GM19099 (cell line): ENCODE results near the gene PTRHD1.

Source experiments
- POLR2A ChIP-seq: IDR thresholded peaks from 3 replicates; pipeline ENCODE4 v1.6.1; 2011; ENCODE audit warnings: low read depth; ENCODE audit not compliant: insufficient read length; ENCODE audit errors: extremely low read depth

Gene PTRHD1

DNA sequence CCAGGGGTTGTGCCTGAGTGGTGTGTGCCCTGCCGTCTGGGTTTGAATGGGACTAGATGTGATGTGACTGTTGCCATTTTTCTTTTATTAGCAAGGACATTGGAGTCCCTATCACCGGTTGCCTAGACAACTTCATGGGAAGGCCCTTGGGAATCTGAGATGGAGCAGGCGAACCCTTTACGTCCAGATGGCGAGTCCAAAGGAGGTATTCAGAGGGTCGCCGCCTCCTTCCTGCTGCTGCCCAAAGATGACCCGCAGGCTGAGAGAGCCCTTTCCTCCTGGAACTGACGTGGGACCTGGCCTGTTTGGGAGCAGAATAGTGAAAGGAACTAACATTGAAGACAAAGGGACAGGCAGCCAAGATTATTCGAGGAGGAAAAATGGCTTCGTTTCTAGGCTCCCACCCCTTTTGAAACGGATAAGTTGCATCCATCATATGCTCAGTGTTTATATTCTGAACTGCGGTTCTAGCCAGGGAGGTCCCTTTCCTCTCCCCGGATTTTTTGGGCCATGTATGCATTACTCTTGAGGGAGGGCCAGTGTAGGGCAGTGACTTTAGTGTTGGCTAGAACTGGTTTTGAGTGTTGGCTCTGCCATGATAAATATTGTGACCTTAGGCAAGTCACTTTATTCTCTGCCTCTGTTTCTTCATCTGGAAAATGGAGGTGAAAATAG is 707 bp upstream of the PTRHD1 start:
- no peak for TF ChIP-seq POLR2A

- TF ChIP-seq POLR2A = no peak
These were observed 683 bp downstream of the PTRHD1 start for GRCh38 chr2:24792542-24792873.

- no peak for TF ChIP-seq POLR2A
These were observed 1.7 kb downstream of the PTRHD1 start for GRCh38 chr2:24791452-24791851.

DNA sequence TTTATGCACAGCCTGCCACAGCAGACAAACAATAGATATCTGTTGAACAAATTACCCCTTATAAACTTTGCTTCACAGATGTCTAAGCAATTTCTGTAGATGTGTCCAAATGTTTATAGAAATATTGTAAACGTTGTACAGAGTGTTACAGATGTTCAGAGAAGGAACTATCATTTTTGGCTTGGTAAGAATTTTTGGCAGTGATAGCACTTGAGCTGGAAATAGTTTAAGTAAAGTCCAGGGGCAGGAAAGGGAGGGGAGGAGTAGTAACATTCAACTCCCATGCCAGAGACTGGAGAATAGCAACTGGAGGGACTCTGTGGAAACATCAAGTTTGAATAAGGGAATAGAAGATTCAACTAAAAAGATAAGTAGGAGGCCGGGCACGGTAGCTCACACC is 4.4 kb downstream of the PTRHD1 start:
- no peak for TF ChIP-seq POLR2A

- TF ChIP-seq POLR2A = no peak
These were observed 5.7 kb downstream of the PTRHD1 start for GRCh38 chr2:24787532-24787931.

DNA sequence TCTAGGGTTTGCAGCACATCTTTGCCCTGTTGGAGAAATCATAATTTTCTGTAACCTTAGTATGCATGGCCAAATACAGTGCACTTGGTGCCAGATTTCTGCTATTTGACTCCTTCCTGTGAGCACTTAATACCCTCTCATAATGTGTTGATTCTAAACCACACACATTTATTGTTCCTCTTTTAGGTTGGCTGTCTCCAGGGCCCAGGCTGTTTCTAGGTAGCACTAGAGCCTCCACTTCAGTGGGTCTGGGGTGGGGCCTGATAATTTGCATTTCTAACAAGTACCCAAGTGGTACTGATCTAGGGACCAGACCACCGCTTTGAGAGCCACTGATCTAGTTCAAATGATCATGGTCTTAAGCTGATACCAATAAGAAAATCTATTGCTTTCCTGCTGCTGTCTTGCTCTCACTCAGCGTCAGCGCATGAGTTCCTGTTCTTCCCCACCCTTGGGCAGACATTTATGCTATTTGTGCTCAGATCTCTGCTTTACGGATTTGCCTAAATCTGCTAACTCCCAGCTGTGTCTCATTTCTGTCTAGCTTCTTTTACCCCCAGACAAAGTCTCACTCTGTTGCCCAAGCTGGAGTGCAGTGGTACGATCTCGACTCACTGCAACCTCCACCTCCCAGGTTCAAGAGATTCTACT is 7.4 kb downstream of the PTRHD1 start:
- TF ChIP-seq POLR2A = no peak

- no peak for TF ChIP-seq POLR2A
These were observed 9.6 kb downstream of the PTRHD1 start for GRCh38 chr2:24783641-24784040.

- no peak for TF ChIP-seq POLR2A
These were observed 14.1 kb downstream of the PTRHD1 start for GRCh38 chr2:24779116-24779515.

GRCh38 chr2:24774373-24774772 is 18.8 kb downstream of the PTRHD1 start:
- TF ChIP-seq POLR2A = no peak

DNA sequence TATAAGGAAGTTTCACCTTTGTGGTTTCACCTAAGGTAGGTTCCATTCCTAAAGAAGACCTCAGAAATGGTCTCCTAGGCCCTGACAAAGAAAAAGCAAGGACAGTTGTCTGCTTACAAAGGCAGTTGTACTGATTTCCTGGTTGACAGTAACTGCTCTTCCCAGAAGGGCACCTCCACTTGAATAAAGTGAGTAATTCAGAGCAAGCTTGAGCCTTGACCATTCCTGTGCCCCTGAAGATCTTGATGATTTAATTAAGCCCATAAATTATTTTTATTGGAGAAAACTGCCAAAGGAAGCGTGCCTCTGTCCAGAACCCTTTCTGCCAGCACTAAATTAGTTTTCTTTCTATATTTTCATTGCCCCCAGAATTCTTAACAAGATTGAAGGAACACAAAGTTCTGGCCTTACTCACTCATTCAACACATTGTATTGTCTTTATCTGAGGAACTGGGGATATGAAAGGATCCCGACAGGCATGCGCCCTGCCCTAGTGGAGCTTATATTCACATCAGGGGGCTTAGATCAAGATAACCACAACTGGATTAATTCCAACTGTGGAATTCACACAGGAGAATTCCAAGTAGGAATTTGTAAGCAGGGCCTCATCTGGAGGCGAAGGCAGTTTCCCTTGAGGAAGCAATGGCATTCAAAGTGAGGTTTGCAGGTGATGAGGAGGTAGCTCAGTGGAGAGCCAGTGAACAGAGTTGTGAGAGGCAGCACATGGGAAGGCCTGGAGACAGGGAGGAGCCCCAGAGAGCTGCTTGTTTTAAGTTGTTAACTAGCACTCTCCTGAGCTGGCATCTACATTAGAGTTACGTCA is 21.2 kb downstream of the PTRHD1 start:
- TF ChIP-seq POLR2A = no peak

DNA sequence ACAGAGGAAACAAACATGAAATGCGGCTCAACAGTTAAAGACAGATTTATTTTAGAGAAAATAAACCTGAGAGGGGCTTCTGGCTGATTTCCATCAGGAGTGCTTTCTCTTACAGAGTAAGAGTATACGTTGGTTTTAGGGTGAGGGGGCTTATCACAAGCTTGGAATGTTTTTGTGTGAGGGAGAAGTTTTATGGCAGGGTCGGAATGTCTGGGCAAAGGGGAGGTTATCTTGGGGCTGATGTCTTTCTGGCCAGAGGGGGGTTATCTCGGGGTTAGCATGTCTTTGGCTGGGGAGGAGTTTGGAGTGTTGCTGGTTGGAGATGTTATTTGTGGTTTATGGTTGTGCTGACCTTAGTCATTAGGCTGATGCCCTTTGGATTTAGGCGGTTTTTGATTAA is 22.1 kb downstream of the PTRHD1 start:
- TF ChIP-seq POLR2A = no peak

DNA sequence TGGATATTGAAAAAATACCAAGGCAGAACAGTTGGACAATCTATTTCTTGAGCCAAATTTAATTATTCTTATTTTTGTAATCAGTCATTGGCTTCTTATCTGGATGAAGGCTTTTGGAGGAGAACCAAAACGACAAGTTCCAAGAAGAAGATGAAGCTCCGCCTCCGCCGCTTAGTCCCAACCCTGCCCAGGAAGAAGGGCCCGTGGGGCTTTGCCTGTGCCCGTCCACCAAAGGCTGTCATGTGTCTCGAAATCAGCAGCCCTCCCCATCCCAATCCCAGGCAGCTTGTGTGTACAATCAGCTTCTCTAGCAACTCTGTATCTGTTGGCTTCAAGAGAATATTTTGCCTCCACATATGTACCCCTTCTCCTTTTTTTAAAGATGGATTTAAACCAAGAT is 24.6 kb downstream of the PTRHD1 start:
- TF ChIP-seq POLR2A = no peak

DNA sequence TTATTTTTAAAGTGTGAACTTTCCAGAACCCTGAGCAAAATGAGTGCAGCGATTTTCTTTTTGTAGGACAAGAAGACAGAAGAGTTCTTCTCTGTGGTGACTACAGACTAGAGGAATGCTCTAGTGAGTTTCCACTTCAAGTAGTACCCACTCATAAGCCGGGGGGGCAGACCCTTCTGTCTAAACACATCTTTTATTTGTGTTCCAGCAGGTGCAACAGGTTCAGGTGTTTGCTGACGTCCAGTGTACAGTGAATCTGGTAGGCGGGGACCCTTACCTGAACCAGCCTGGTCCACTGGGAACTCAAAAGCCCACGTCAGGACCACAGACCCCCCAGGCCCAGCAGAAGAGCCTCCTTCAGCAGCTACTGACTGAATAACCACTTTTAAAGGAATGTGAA is 25.2 kb downstream of the PTRHD1 start:
- TF ChIP-seq POLR2A = no peak

DNA sequence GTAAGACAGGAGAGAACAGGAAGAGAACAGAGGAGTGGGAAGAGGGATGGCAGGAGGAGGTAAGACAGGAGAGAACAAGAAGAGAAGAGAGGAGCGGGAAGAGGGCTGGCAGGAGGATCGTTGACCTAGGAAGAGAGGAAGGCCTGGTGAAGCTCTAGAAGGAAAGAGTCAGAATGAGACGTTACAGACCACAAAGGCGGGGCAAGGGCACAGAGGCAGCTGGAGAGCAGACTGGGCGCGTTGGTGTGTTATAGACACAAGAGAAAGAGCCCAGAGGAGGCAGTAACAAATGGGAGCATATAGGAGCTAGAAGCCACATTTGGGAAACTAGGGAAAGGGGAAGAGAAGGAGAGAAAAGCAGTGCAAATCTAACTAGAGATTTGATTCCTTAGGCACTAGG is 26.6 kb downstream of the PTRHD1 start:
- no peak for TF ChIP-seq POLR2A

DNA sequence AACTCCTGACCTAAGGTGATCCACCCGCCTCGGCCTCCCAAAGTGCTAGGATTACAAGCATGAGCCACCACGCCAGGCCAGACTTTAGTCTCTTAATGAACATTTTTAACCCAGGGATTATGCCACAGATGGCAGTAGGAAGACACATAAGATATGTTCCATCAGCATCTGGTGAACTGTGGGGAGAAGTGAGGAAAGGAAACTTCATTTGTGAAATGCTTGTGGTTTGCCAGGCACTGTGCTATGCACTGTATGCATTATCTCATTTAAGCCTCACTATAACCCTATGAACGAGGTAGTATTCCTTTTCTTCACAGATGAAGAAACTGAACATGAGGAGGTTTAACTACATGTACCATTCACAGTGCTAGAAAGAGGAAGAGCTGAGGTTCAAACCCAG is 29.3 kb downstream of the PTRHD1 start:
- no peak for TF ChIP-seq POLR2A

DNA sequence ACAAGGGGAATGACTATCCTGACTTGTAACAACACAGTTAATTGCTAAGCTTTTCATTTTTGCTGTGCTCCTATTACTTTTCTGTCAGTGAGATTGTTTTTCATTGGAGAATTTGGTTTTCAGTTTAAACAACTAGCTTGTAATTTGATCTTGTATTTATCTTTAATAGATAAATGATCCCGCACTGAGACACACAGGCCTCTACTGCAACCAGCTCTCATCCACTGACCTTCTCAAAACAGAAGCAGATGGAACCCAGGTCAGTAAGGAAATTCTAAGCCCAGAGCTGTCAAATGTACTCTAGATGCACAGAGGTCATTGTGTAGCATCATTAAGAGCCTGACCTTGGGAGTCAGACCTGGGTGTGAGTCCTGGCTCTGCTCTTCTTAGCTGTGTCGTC is 30.7 kb downstream of the PTRHD1 start:
- no peak for TF ChIP-seq POLR2A

GRCh38 chr2:24761866-24762265 is 31.3 kb downstream of the PTRHD1 start:
- TF ChIP-seq POLR2A = no peak

- no peak for TF ChIP-seq POLR2A
These were observed 36.4 kb downstream of the PTRHD1 start for GRCh38 chr2:24756789-24757188.
